Hindlimb muscle (tissue), 1 donor: Measurements from ENCODE around the gene CRTAP. TPM values are rescaled to one million over a fixed set of nuclear protein-coding genes. Genes with fewer than 3 reads are reported as not detected.
A peak's percentile ranks its signal among the peaks of the same experiment; 100 is the strongest.
"Not testable (repeated sequence)": the region's sequence is repeated elsewhere in the genome, so short reads cannot be mapped to it uniquely, and the experiment has no call there.

Source experiments
- DNase-seq: peaks from one replicate; pipeline ENCODE4 v3.0.0-alpha.2; 2013
- polyA plus RNA-seq: library from polyadenylated mRNA; unstranded; fragments of 120-200 nt; gene quantifications from one replicate; pipeline ENCODE4 v1.2.1, GENCODE V29; 2013; ENCODE audit not compliant: insufficient read length

The CRTAP gene
- 155 TPM for polyA plus RNA-seq

GRCh38 chr3:33113772-33114621 is at the start of gene CRTAP:
Gene CRTAP, plus strand, starts transcription at chr3:33114014. Its CDS starts 64 bp downstream, at chr3:33114078.
- DNase-seq, result peak; percentile 91

GRCh38 chr3:33064929-33065328 is 48.9 kb upstream of the CRTAP start:
- no peak for DNase-seq

- DNase-seq, result no peak
Observed at GRCh38 chr3:33067484-33067883, 46.3 kb upstream of the CRTAP start.

- peak; percentile 18 for DNase-seq
Observed at GRCh38 chr3:33069862-33070261, 44.0 kb upstream of the CRTAP start.

- DNase-seq, result no peak
Observed at GRCh38 chr3:33071181-33071580, 42.6 kb upstream of the CRTAP start.

- no peak for DNase-seq
Observed at GRCh38 chr3:33071946-33072345, 41.9 kb upstream of the CRTAP start.

- DNase-seq, result peak; percentile 29
Observed at GRCh38 chr3:33074217-33075067, 39.4 kb upstream of the CRTAP start.

GRCh38 chr3:33075995-33076394 is 37.8 kb upstream of the CRTAP start:
- DNase-seq, result no peak

GRCh38 chr3:33076952-33077351 is 36.9 kb upstream of the CRTAP start:
- no peak for DNase-seq

GRCh38 chr3:33077976-33078375 is 35.8 kb upstream of the CRTAP start:
- DNase-seq, result no peak

- not testable (repeated sequence) for DNase-seq
Observed at GRCh38 chr3:33079813-33080212, 34.0 kb upstream of the CRTAP start.

- no peak for DNase-seq
Observed at GRCh38 chr3:33081812-33082211, 32.0 kb upstream of the CRTAP start.

GRCh38 chr3:33083958-33084357 is 29.9 kb upstream of the CRTAP start:
- DNase-seq, result no peak

GRCh38 chr3:33088691-33089090 is 25.1 kb upstream of the CRTAP start:
- no peak for DNase-seq

- DNase-seq, result no peak
Observed at GRCh38 chr3:33089515-33089914, 24.3 kb upstream of the CRTAP start.

GRCh38 chr3:33091746-33092145 is 22.1 kb upstream of the CRTAP start:
- DNase-seq, result no peak

- DNase-seq, result no peak
Observed at GRCh38 chr3:33092496-33093254, 21.1 kb upstream of the CRTAP start.

- DNase-seq, result no peak
Observed at GRCh38 chr3:33093847-33094246, 20.0 kb upstream of the CRTAP start.

- DNase-seq, result no peak
Observed at GRCh38 chr3:33095436-33095835, 18.4 kb upstream of the CRTAP start.

- peak; percentile 49 for DNase-seq
Observed at GRCh38 chr3:33096093-33096868, 17.5 kb upstream of the CRTAP start.

- no peak for DNase-seq
Observed at GRCh38 chr3:33099109-33099645, 14.6 kb upstream of the CRTAP start.

- DNase-seq, result no peak
Observed at GRCh38 chr3:33099701-33100100, 14.1 kb upstream of the CRTAP start.
